ENCODE data around the gene DUSP12.

The DUSP12 gene

DNA sequence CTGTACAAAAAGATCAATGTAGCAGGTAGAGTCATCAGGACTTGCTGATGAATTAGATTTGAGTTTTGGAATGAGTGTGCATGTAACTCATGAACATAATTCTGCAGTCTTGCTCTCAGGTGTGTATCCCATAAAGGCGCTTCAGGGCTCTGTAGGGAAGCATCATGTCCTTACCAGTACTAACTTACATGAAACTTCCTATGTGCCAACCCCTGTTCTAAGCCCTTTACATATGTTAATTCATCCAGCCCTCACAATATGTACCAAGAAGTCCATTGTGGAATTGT is 30.3 kb upstream of the DUSP12 start:
- TF ChIP-seq TAF1 (IDR thresholded peaks at IDR 0.05; ENCODE audit: borderline replicate concordance, insufficient read depth, low read length), result no peak
- TF ChIP-seq POLR2AphosphoS5 (IDR thresholded peaks at IDR 0.05; ENCODE audit: low read depth, low read length), result no peak

DNA sequence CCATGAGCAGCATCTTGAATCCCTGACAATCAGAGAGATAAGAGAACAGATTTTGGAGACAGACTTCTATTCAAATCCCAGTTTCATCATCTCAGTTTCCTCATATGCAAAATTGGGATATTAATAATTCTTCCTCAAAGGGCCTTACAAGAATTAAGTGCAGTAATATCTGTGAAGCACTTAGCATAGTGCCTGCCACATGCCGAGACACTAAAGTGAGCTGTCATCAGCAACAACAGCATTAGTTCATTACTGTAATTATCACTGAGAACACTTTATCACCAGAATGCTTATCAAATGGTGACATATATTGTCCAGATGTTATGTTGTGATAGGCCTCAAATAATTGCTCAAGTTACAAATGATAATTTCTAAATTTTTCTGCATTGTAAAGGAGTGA is 29.2 kb upstream of the DUSP12 start:
- TF ChIP-seq SIN3A (IDR thresholded peaks at IDR 0.05; ENCODE audit: borderline replicate concordance, insufficient read depth, low read length), result no peak
- no peak for TF ChIP-seq TAF1 (IDR thresholded peaks at IDR 0.05; ENCODE audit: borderline replicate concordance, insufficient read depth, low read length)
- TF ChIP-seq POLR2AphosphoS5 (IDR thresholded peaks at IDR 0.05; ENCODE audit: low read depth, low read length), result no peak
- TF ChIP-seq FOXP2 (optimal IDR thresholded peaks at IDR 0.05; ENCODE audit: borderline replicate concordance, extremely low read depth, extremely low read length, insufficient read depth), result no peak
- TF ChIP-seq, protein P1, sequence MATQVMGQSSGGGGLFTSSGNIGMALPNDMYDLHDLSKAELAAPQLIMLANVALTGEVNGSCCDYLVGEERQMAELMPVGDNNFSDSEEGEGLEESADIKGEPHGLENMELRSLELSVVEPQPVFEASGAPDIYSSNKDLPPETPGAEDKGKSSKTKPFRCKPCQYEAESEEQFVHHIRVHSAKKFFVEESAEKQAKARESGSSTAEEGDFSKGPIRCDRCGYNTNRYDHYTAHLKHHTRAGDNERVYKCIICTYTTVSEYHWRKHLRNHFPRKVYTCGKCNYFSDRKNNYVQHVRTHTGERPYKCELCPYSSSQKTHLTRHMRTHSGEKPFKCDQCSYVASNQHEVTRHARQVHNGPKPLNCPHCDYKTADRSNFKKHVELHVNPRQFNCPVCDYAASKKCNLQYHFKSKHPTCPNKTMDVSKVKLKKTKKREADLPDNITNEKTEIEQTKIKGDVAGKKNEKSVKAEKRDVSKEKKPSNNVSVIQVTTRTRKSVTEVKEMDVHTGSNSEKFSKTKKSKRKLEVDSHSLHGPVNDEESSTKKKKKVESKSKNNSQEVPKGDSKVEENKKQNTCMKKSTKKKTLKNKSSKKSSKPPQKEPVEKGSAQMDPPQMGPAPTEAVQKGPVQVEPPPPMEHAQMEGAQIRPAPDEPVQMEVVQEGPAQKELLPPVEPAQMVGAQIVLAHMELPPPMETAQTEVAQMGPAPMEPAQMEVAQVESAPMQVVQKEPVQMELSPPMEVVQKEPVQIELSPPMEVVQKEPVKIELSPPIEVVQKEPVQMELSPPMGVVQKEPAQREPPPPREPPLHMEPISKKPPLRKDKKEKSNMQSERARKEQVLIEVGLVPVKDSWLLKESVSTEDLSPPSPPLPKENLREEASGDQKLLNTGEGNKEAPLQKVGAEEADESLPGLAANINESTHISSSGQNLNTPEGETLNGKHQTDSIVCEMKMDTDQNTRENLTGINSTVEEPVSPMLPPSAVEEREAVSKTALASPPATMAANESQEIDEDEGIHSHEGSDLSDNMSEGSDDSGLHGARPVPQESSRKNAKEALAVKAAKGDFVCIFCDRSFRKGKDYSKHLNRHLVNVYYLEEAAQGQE (IDR thresholded peaks at IDR 0.05; ENCODE audit: insufficient read depth in 1 of 2, low read depth in 2 of 2, low read length in 2 of 2), result no peak

DNA sequence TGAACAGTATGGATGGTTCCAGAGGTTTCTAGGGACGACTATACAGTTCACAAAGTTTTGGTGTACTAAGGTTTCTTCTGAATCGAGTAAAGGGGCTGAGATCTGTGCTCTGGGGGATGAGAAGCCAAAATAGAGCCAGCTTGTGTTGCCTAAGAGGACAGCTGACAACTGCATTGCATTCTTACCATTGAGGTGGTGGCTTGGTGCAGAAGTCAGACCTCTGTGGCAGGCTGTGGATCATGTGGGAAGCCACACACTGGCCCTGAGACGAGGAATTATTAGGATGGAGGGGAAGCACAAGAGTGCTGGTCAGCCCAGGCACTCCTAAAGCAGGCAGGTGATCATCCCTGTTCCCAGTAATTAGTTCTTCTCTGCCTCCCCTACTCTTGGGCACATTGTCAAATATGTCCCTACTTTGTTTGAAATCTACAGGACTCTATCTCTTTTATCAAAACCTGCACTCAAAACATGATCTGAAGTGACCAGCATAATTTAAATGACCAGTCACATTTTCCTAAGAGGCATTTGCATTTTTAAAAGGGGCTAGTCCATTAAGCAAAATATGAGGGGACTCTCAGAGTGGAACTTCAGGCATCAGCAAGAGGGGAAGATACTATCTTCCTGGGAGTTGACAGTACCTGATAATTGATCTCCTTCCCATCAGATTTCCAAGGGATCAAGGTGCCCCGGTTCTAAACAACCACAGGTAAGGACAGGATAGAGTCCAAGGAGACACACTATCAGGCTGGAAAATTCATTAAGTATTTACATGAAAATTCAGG is 28.4 kb upstream of the DUSP12 start, which contains the start of gene FCRLB:
Gene FCRLB, plus strand, starts transcription at position 589 of the 782 bp plus-strand sequence. CDS start 1,129 bp downstream, outside the sequence.
- TF ChIP-seq TAF1 (IDR thresholded peaks at IDR 0.05; ENCODE audit: borderline replicate concordance, insufficient read depth, low read length) (no peak), POLR2AphosphoS5 (IDR thresholded peaks at IDR 0.05; ENCODE audit: low read depth, low read length) (no peak), SIN3A (IDR thresholded peaks at IDR 0.05; ENCODE audit: borderline replicate concordance, insufficient read depth, low read length) (no peak), FOXP2 (optimal IDR thresholded peaks at IDR 0.05; ENCODE audit: borderline replicate concordance, extremely low read depth, extremely low read length, insufficient read depth) (no peak)
- TF ChIP-seq, protein P1 (IDR thresholded peaks at IDR 0.05; ENCODE audit: insufficient read depth in 1 of 2, low read depth in 2 of 2, low read length in 2 of 2), result no peak

DNA sequence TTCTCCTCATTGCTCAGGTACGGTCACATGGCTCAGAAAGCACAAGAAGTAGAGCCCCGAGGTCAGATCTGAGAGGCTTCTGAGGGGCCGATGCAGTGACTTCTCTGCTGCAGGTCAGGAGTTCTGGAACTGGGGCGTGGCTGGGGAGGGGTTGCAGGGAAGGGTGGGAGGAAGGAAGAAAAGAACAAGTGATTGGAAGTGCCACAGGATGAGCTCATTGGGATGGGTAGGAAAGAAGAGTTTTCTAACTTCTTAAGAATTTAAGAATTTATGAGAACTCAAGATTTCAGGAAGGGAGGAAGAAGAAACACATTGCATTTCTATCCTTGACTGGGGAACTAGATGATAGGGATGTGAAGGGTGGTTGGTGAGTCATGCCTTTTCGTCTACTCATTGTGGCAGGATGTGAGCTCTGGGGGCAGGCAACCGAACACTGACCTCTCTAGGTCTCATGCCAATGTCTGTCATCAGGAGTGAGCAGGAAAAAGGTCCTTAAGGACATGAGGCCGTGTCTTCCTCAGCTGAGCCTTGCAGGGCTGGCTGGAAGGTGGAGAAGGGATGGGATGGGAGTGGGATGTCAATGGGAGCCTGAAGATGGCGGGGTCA is 27.7 kb upstream of the DUSP12 start:
- TF ChIP-seq FOXP2 (optimal IDR thresholded peaks at IDR 0.05; ENCODE audit: borderline replicate concordance, extremely low read depth, extremely low read length, insufficient read depth) (no peak), SIN3A (IDR thresholded peaks at IDR 0.05; ENCODE audit: borderline replicate concordance, insufficient read depth, low read length) (no peak), POLR2AphosphoS5 (IDR thresholded peaks at IDR 0.05; ENCODE audit: low read depth, low read length) (no peak), TAF1 (IDR thresholded peaks at IDR 0.05; ENCODE audit: borderline replicate concordance, insufficient read depth, low read length) (no peak)
- TF ChIP-seq, protein P1 (IDR thresholded peaks at IDR 0.05; ENCODE audit: insufficient read depth in 1 of 2, low read depth in 2 of 2, low read length in 2 of 2), result no peak

DNA sequence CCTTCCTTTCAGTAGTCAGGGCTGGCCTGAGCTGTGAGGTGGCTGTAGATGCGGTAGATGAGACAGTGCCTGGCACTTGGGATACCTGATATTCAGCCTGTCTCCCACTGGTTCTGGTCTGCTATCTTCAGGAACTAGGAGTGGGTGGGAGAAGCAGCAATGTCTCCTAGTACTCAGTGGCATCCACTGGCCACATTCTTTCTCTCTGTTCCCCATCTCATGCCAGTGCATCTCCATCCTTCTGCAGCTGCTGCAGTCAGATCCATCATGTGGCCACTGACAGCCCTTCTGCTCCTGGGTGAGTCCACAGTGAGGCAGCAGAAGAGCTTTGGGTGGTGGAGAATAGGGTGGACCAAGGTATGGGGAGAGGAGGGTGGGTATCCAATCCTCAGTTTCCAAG is 27.2 kb upstream of the DUSP12 start:
- TF ChIP-seq FOXP2 (optimal IDR thresholded peaks at IDR 0.05; ENCODE audit: borderline replicate concordance, extremely low read depth, extremely low read length, insufficient read depth), result no peak
- TF ChIP-seq, protein P1 (IDR thresholded peaks at IDR 0.05; ENCODE audit: insufficient read depth in 1 of 2, low read depth in 2 of 2, low read length in 2 of 2), result no peak

All from PFSK-1 (cell line).